Measurements from ENCODE around the gene GOLT1A.

DNA sequence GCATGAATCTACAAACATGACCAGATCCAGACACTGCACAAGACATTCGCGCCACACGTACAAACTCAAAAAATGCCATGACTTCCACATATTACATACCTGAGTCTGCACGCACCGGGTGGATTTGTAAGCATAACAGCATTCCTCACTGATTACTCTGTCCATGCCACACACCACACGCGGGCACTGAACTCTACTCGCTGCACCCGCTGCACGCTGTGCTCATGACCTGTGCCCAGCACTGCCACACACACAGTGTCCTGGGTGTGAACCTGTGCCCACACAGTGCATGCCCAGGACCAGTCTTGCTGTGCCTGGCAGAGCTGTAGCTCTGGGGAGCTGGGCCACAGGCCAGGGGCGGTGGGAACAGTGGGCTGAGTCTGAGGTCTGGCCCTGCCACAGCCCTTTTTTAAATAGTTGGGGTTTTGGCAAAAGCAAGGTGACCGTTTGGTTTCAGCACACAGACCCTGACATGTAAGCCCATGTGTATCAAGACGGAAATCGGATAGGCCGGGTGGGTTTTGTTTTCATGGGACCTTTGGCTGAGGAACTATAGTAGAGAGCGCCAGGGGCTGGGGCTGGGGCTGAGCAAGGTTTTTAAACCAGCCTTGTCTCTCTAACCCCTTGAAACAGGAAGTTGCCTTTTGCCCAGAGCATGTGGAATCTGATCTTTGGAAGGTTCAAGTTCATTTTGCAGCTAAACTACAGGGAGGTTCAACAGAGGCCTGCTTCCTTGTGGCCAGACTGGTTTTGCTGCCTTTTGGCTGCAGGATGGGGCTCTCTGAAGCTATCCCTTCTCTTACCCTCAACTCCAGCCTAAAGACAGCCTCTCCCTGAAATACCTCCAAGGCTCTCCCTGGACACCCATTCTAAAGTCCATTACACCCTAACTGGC, 12.3 kb upstream of the GOLT1A start:
- TF ChIP-seq EZH2 (IDR thresholded peaks at IDR 0.05; ENCODE audit: borderline replicate concordance, low read depth, low read length, poor library complexity, severe bottlenecking), result no peak
- TF ChIP-seq, protein P1, sequence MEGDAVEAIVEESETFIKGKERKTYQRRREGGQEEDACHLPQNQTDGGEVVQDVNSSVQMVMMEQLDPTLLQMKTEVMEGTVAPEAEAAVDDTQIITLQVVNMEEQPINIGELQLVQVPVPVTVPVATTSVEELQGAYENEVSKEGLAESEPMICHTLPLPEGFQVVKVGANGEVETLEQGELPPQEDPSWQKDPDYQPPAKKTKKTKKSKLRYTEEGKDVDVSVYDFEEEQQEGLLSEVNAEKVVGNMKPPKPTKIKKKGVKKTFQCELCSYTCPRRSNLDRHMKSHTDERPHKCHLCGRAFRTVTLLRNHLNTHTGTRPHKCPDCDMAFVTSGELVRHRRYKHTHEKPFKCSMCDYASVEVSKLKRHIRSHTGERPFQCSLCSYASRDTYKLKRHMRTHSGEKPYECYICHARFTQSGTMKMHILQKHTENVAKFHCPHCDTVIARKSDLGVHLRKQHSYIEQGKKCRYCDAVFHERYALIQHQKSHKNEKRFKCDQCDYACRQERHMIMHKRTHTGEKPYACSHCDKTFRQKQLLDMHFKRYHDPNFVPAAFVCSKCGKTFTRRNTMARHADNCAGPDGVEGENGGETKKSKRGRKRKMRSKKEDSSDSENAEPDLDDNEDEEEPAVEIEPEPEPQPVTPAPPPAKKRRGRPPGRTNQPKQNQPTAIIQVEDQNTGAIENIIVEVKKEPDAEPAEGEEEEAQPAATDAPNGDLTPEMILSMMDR (conservative IDR thresholded peaks at IDR 0.05; ENCODE audit: low read depth, low read length), result no peak
